ENCODE data around the gene ASXL1.

DNA sequence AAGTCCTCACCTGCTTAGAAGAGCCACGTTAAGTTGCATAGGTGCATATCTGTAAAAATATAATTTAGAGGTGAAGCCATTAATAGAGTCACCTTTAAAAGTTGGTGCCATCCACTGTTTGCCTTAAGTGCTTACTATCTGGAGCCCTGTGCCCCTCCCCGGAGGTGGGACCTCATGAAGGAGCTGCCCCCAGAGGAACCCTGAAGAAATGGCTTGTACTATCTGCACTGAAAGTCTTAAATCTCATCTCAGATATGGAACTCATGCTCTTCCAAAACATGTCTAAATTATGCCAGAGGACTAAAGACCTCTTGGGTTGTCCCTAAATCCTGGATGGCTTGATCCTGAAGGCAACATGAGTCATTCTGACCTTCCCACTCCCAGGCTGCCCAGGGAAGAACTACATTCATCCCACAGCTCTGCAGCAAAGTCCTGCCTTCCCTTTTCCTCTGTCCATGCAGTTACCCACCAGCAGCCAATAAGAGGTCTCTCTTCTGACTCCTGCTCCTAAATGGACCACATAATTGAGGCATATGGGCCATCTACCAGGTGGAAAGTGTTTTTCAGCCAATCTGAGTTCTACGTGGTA is 85.3 kb downstream of the ASXL1 start:
- TF ChIP-seq EZH2 (IDR thresholded peaks at IDR 0.05; ENCODE audit: borderline replicate concordance, low read length), result no peak
- TF ChIP-seq CTCF (IDR thresholded peaks at IDR 0.05; ENCODE audit: low read length), result no peak
